Glomerular visceral epithelial cell (primary cell): Measurements from ENCODE around the gene PARP16.
"Not testable (repeated sequence)": the region's sequence is repeated elsewhere in the genome, so short reads cannot be mapped to it uniquely, and the experiment has no call there.

ENCODE experiments used
- DNase-seq: peaks from one replicate; pipeline ENCODE4 v3.0.0-alpha.2; 2016; ENCODE audit errors: extremely low spot score

PARP16 gene

DNA sequence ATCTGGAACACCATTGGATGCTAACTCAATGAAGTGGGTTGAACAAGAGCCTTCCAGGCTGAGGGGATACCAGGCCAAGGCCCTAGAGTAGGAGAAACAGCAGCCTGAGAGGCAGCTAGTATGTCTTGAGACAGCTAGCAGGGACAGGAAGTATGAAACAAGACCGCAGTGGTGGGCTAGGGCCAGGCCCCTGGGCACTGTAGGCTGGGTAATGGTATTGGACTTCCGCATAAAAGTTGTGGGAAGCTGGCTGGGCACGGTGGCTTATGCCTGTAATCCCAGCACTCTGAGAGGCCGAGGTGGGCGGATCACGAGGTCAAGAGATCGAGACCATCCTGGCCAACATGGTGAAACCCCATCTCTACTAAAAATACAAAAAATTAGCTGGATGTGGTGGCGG is 50.2 kb downstream of the PARP16 start:
- DNase-seq = not testable (repeated sequence)

DNA sequence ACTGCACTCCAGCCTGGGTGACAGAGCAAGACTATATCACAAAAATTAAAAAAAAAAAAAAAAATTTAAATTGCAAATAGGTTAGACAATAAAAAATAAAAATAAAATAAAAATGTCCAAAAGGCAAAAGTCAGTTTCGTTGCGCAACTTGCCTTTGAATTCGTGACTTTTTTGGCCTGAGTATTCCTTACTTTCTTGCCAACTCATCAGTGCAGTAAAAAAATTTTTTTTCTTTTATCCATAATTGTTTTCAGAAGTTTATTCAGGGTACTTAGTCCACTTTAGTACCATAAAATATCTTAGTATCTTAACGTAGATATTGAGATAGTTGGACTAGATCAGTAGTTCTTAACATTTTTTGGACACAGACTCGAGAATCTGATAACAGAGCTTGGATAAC is 53.0 kb downstream of the PARP16 start:
- DNase-seq = no peak

DNA sequence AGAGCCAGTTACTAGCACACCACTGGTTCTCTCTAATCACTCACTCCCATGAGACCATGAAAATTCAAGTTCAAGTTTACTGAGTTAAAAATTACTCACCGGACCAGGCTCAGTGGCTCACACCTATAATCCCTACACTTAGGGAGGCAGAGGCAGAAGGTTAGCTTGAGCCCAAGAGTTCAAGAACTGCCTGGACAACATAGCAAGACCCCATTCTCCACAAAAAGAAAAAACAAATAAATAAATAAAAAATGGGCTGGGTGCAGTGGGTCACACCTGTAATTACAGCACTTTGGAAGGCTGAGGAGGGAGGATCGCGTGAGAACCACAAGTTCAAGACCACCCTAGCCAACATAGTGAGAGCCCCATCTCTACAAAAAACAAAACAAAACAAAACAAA is 54.2 kb downstream of the PARP16 start:
- no peak for DNase-seq

DNA sequence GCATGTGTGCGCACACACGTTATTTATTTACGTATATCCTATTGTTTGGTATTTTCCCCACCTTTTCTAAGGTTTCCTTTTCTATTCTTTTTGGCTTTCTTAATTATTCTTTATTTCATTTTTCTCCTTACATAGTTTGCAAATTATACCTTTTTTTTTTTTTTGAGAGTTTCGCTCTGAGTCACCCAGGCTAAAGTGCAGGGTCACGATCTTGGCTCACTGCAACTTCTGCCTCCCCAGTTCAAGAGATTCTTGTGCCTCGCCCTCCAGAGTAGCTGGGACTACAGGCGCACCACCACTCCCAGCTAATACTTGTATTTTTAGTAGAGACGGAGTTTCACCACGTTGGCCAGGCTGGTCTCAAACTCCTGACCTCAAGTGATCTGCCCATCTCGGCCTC is 55.4 kb downstream of the PARP16 start:
- DNase-seq = no peak

DNA sequence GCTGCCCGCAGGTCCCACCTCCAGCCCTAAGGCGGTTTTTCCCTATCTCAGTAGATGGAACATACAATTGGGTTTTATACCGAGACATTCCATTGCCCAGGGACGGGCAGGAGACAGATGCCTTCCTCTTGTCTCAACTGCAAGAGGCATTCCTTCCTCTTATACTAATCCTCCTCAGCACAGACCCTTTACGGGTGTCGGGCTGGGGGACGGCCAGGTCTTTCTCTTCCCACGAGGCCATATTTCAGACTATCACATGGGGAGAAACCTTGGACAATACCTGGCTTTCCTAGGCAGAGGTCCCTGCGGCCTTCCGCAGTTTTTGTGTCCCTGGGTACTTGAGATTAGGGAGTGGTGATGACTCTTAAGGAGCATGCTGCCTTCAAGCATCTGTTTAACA is 59.8 kb downstream of the PARP16 start:
- not testable (repeated sequence) for DNase-seq

DNA sequence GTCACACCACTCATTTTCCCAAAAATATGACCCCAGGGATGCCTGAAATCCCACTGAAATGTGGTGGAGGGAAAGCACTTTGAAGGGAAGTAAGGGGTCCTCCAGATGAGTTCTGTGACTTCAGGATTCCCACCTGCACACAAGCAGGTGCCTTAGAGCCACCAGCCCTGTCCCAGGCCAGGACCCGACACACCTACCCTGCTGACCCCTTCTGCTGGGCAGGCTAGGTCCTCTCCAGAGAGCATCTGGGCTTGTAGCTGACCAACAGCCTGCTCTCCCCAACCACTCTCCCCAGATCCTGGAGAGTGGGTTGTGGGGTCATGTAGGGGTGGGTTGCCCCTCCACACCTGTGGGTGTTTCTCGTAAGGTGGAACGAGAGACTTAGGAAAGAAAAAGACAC is 60.5 kb downstream of the PARP16 start:
- DNase-seq = no peak

DNA sequence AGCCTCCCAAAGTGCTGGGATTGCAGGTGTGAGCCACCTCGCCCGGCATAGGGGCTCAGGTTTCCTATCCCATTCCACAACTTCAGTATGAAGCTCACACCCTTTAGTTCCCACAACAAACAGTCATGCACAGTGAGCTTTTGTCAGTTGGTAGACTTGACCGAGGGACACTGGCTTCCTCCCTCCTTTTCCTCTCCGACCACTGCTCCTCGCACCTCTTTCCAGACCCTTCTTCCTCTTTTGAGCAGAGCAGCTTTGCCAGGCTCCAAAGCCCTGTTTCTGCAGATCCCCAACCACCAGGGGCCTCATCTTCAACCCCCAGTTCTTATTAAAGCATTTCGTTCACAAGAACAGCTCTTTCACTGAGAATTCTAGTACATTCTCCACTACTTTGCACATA is 62.7 kb downstream of the PARP16 start:
- no peak for DNase-seq

DNA sequence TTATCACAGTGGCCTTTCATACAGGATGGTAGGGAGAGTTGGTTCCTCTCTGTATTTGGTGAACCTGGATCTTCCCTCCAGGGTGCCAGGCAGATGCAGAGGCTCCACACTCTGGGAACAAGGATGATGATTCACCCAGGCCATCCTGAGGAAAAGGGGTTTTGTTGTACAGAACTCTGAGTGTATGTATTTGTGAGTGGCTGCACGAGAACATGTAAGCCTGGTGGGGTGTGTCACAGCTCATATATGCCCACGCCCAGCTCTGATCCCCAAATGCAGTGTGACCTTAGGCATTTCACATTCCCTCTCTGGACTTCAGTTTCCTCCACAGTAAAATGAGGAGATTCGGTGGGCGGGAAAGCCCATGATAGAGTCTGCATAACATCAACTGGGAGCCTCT is 63.8 kb downstream of the PARP16 start:
- no peak for DNase-seq

DNA sequence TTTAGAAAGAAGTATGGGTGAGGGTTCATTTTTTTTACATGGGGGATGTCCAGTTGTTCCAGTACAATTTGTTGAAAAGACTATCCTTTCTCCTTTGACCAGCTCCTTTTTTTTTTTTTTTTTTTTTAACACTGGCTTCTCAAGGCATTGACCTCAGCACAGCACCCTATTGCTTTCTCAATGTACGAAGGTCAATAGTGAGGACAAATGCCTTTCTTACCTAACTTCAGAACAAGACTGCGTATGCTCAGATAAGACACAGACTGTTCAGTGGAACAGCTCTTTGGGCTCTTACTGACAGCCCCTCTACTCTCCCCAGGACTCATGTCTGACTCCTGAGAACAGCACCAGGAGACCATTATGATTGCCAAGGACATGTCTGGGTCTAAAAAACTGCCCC is 65.0 kb downstream of the PARP16 start:
- no peak for DNase-seq

DNA sequence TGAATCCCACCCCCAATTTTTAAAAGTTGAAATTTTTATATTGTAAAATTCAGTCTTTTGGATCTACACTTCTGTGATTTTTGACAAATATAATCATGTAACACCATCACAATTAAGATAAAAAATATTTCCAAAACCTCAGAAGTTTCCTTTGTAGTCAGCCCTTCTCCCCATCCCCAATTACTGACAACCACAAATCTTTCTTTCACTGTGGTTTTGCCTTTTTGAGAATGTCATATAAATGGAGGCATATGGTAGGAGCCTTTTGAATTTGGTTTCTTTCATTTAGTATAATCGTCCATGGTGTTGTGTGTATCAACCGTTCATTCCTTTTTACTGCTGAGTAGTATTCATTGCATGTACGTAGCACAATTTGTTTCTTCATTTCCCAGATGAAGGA is 67.5 kb downstream of the PARP16 start:
- no peak for DNase-seq

DNA sequence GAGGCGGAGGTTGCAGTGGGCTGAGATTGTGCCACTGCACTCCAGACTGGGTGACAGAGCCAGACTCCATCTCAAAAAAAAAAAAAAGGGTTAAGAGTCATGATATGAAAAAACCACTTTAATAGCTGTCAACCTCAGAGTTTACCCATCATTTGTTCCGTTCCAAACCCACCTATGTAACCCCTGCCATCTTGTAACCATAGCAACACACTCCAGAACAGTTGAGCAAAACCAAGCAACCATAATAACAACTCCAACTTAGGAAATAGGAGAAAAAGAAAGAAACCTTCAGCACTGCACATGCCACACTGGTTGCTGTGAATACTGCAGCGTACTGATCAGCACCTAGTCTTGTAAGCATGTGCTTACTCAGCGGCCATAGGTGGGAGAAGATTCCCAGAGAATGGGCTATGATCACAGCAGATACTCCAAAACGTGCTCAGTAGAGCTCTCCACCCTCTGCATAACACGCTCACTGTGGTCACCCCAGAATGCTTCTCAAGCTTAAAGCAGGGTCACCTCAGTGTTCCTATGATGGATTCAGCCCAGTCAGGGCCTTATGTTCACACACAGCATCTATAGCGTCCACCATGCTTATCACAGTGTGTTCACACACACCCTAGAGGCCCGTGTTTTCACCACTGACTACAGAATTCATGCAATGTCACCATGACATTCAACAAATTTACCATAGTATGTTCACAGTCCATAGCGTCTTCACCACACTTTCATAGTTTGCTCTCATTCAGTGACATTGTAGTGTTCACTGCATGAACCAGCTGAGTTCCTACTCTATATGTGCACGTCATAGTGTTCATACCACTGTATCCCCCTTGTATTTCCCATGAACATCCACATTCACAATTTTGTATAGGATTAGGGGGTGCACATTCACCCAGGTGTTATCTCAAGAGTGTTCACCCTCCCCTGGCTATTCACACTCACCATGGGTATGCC is 68.9 kb downstream of the PARP16 start:
- no peak for DNase-seq

DNA sequence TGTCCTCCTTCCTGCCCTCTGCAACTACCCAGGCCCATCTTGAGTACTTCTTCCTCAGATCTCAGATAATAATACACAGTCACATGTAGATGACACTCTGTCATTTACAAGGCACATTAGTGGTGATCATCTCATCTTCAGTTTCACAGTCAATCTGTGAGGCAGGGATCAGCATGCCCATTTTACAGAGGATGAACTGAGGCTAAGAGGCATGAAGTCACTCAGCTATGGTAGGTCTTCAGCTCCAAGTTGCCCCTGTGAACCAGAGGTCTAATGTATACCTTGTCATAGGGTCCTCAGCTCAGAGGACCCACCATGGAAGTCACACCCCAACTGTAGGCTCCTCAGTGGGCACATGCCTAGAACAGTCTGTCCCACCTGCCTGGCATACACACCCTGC is 71.2 kb downstream of the PARP16 start:
- DNase-seq = no peak

DNA sequence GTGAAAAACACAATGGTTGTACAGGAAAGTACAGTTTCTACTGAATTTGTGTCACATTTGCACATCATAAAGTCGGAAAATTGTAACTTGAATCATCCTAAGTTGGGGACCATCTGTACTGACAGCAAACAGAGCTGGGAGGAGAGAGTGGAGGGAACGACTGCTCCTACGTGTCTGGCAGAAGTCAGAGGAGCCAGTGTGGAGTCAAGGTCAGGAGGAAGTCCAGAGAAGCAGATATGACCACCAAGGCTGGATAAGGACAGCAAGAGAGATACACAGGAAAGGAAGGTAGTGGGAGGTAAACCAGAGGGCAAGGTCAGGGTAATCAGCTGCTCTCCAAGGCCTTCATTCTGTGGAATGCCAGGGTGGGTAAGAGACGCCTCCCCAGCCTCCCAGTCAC is 72.7 kb downstream of the PARP16 start:
- DNase-seq = no peak

DNA sequence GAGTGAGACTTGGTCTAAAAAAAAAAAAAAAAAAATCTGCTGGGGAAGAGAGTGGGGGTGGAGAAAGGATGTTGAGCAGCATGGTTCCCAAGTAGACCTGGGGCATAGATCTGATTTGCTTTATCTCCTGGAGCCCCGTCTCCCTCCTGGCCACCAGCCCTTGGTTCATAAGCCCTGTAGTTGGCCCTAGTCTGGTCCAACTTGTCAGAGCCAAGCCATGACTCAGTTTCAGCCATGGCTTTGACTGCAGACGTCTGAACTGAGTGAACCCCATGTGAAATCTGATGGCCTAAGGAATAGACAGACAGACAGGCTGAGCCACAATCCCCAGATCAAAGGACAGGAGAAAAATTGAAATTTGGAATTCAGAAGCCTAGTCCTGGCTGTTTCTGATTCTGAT is 73.4 kb downstream of the PARP16 start:
- DNase-seq = no peak

DNA sequence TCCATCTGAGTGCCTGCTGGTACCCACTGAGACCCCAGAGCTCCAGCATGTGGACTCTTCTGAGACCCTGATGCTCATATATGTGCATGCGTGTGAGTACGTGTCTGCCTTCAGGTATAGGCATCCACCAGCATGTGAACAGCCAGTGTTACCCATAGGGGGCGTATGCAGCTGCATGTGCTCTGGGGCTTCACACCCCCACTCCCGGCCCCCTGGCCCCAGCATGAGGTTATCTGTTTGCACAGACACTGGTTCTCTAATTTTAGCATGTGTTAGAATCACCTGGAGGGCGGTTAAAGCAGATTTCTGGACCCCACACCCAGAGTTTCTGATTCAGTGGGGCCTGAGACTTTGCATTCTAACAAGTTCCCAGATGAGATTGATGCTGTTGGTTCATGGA is 74.6 kb downstream of the PARP16 start:
- DNase-seq = no peak

DNA sequence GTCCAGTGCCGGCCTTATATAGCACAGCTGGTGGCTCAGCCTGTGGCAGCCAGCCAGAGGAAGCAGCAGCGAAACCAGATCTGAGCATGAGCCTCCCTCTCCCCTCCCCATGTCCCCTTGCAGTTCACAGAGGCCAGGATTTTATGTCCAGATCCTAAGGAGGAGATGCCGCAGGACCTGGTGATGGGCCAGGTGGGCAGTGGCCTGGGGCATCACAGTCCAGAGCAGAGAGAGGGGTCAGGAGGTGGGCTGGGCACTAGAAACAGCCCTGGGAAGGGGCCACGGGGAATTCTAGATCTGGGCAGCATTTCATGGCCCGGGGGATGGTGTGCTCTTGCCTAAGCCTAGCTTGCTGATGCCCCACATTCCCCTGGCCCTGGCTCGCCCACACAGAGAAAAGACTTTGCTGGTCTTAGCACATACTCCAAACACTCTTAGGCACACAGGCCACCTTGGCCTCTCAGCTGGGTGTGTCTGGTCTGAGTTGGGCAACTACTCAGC is 75.2 kb downstream of the PARP16 start:
- peak; percentile 36 for DNase-seq

DNA sequence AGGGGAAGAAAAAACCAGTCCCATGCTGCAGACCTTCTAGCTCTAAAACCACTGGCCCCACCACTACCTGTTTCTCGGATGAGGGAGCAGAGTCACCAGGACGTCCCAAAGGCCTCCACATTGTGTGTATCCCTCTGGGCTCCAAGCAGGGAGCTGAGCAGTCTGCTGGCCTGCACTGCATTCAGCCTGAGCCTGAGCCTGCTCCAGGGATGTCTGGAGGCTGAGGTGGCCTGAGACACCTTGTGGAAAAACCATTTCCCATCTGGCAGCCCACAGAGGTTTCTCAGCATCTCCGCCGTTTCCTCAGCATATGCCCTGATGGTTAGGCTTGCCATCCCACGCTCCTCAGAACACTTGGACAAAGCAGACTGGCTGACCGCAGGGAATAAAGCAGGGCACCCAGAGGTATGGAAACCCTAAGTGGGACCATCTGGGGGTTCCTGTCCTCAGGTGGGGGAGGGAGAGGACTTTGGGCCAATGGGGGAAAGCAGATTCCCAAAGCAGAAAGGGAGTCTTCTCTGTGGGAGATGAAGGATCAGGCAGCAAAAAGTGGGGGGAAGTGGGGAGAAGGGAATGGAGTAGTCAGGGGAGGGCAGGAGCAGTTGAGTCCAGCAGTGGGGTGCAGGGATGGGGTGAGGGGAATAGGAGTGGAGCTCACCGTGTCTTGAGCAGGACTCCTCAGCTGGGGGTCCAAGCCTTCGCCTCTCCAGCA is 75.8 kb downstream of the PARP16 start, which contains the start of gene CILP:
CILP (minus strand) TSS at position 704 of the 712 bp plus-strand sequence. CDS start 1,718 bp downstream, outside the sequence.
- no peak for DNase-seq

DNA sequence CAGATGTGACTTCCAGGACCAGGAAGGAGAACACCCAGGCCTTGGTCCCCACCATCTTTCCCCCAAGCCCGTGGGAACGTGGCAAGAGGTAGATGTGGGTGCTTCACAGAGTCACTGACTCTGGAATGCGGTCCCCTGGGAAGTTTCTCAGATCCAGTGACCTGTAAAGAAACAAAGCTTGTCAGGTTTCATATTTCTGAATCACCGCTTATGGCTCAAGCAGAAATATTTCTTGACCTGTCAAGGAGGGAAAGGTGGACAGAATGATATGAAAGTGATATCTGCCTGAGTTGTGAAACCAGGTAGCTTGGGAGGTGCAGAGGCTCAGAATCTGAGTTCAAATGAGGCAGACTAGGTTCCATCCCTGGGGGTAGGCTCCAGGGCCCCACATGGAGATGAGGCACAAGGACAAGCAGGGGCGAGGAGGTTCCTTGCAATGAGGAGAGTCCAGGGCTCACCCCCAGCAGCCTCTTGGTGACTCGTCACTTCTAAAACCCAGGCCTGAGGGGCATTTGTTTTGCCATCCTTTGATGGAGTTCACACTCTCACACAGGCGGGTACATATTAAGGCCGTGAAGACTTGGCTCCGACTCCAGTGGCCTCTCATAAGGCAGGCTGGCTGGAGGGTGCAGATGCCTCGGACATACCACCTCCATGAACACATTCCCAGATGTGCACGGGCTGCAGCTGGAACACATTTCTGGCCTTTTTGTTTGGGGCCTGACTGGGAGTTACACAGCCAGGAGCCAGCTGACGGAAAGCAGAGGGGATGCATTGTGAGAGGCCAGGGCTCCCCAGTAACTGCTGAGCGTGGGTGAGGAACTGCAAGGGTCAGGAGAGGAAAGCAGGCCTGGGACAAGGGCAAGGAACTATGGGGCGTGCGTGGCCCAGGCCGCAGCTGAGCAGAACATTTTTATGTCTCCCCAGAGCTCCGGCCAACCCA is 76.7 kb downstream of the PARP16 start:
- peak; percentile 32 for DNase-seq

DNA sequence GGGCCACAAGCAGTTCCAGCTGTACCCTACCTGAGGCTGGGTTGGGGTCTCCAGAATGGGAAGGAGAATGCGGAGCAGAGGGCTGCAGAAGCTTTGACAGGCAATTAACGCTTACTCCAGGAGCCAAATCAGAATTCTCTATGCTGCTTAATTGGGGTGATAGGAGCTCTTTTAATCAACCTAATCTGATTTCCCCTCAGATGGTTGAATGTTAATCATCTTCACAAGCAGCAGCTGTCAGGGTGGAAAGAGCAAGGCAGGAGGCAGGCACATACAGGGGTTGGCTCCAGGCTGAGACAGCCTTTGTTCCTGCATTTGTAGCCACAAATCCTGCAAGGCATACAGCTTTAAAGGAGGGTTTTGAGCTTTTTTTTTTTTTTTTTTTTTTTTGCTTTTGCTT is 78.0 kb downstream of the PARP16 start:
- DNase-seq = no peak
